Type B pancreatic cell (in vitro differentiated cells): Measurements from ENCODE around the gene BRMS1. TPM values are rescaled to one million over a fixed set of nuclear protein-coding genes. Genes with fewer than 3 reads are reported as not detected.
"Not testable (repeated sequence)": the region's sequence is repeated elsewhere in the genome, so short reads cannot be mapped to it uniquely, and the experiment has no call there.

Source experiments
- DNase-seq: peaks from one replicate; pipeline ENCODE4 v3.0.0; 2021; ENCODE audit warnings: mixed read lengths; ENCODE audit not compliant: unreplicated experiment; ENCODE audit errors: extremely low spot score
- H3K27ac Mint-ChIP-seq: 2 replicates; pipeline ENCODE4 v1.8.0; 2021; ENCODE audit warnings: mild to moderate bottlenecking, mixed read lengths
- H3K27me3 Mint-ChIP-seq: 2 replicates; pipeline ENCODE4 v1.8.0; 2021; ENCODE audit warnings: mixed read lengths
- H3K36me3 Mint-ChIP-seq: 2 replicates; pipeline ENCODE4 v1.8.0; 2021; ENCODE audit warnings: mixed read lengths
- H3K4me1 Mint-ChIP-seq: one replicate; pipeline ENCODE4 v1.8.0; 2021; ENCODE audit warnings: mixed read lengths; ENCODE audit not compliant: unreplicated experiment
- H3K4me3 Mint-ChIP-seq: 2 replicates; pipeline ENCODE4 v1.8.0; 2021; ENCODE audit warnings: mild to moderate bottlenecking, mixed read lengths
- H3K9me3 Mint-ChIP-seq: 2 replicates; pipeline ENCODE4 v1.8.0; 2021; ENCODE audit warnings: mixed read lengths
- total RNA-seq: library from RNA; stranded (reverse); gene quantifications from 2 replicates; pipeline ENCODE4 v1.2.1, GENCODE V29; 2021; ENCODE audit warnings: low replicate concordance
- TF ChIP-seq, protein P1 (sequence below): fragments of 200-600 bp; sonication (generic); conservative IDR thresholded peaks from 2 replicates; pipeline ENCODE4 v1.5.0; 2021; ENCODE audit warnings: antibody characterized with exemption, mild to moderate bottlenecking

The BRMS1 gene
- total RNA-seq, 1 donor from 2014 or later, result 35.1 TPM

DNA sequence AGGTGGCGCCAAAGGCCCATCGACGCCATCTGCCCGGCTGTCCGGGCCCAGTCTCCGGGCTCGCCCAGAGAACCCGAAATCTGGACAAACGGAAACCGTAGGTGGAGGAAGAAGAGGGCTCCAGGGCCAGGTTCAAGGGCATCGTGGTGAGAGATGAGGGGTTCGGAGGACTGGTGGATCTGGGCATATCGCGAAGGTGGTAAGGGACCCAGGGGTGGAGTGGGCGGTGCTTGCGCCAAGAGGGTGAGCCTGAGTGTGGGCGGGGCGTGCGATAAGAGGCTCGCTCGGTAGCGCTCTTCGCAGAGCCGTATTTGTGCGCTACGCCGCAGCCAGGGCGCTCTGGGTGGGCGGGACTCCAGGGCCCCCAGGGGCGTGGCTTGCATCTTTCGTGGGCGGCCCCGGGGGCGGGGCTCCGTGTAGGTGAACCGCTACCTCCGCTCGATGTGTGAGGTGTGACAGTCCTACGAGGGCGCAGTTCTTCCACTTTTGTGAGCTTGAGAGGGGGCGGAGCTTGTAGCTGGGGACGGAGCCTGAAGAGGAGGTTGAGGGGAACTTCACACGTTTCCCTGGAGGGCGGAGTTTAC, 32.8 kb downstream of the BRMS1 start:
- DNase-seq, result peak; percentile 90
- H3K27ac Mint-ChIP-seq, result peak overlapping the region; percentile 95
- peaks cover 10% of the 10 kb centered on the region for H3K4me1 Mint-ChIP-seq
- no peaks in the 10 kb centered on the region for H3K9me3 Mint-ChIP-seq
- TF ChIP-seq, protein P1, sequence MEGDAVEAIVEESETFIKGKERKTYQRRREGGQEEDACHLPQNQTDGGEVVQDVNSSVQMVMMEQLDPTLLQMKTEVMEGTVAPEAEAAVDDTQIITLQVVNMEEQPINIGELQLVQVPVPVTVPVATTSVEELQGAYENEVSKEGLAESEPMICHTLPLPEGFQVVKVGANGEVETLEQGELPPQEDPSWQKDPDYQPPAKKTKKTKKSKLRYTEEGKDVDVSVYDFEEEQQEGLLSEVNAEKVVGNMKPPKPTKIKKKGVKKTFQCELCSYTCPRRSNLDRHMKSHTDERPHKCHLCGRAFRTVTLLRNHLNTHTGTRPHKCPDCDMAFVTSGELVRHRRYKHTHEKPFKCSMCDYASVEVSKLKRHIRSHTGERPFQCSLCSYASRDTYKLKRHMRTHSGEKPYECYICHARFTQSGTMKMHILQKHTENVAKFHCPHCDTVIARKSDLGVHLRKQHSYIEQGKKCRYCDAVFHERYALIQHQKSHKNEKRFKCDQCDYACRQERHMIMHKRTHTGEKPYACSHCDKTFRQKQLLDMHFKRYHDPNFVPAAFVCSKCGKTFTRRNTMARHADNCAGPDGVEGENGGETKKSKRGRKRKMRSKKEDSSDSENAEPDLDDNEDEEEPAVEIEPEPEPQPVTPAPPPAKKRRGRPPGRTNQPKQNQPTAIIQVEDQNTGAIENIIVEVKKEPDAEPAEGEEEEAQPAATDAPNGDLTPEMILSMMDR, result peak; percentile 89
- no peaks in the 10 kb centered on the region for H3K36me3 Mint-ChIP-seq
- peaks cover 15% of the 10 kb centered on the region for H3K27me3 Mint-ChIP-seq
- H3K4me3 Mint-ChIP-seq, result peak overlapping the region; percentile 93

DNA sequence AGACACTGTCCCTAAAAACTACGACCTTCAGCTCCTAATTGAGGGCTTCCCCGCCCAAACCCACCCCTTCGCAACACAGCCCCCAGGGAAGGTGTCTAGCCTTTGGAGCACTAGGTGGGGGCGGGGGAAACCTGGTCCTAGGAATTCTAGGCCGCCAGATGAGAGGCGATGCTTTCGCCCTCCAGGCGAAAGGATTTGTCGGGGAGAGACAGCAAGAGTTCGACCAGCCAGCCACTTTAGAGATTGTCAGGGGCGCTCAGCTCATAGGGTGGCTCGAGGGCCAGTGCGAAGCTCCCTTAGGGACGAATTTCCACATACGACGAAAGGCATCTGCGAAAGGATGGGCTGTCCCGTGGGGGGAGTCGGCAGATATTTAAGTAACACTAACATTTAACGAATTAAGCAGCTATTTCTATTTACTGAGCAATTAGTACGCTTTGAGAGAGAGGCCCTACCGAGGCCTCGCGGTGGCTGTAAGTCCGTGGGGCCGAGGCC, 33.4 kb downstream of the BRMS1 start:
- Mint-ChIP-seq H3K36me3 (no peaks in the 10 kb centered on the region), H3K4me3 (peak overlapping the region; percentile 93), H3K9me3 (no peaks in the 10 kb centered on the region), H3K4me1 (peaks cover 10% of the 10 kb centered on the region), H3K27me3 (peaks cover 16% of the 10 kb centered on the region), H3K27ac (peak overlapping the region; percentile 95)
- TF ChIP-seq, protein P1, result no peak
- no peak for DNase-seq

DNA sequence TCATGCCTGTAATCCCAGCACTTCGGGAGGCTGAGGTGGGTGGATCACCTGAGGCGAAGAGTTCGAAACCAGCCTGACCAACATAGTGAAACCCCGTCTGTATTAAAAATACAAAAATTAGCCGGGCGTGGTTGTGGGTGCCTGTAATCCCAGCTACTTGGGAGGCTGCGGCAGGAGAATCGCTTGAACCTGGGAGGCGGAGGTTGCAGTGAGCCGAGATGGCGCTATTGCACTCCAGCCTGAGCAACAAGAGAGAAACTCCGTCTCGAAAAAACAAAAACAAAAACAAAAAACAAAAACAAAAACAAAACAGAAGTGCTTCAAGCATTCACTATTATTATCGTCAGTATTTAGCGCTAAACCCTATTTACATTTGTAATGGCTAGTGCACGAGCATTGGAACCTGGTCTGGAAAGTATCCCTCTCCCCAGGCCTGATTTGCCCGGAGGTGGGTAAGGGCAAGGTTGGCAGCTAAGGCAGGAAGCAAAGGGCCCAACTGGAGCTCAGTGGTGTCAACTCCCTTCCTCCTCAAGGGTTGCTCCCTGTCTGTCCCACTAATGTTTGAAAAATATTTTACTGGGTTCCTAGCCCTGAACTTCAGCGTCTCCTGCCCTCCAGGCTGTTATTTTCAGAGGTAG, 34.0 kb downstream of the BRMS1 start:
- not testable (repeated sequence) for H3K4me3 Mint-ChIP-seq, H3K27ac Mint-ChIP-seq

DNA sequence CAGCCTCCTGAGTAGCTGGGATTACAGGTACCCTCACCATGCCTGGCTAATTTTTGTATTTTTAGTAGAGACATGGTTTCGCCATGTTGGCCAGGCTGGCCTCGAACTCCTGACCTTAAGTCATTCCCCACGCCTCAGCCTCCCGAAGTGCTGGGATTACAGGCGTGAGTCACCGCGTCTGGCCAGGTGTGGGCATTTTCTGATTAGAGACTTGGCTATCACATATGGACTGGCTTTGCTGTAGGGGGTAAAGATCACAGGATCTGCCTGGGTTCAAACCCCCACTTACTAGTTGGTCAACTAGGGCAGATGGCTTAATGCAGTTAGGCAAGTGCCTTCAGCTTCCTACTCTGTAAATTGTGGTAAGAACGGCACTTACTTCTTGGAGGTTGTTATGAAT, 34.6 kb downstream of the BRMS1 start:
- DNase-seq, result no peak
- Mint-ChIP-seq H3K36me3 (no peaks in the 10 kb centered on the region), H3K27me3 (peaks cover 14% of the 10 kb centered on the region), H3K4me3 (no peak overlapping the region), H3K9me3 (no peaks in the 10 kb centered on the region), H3K27ac (no peak overlapping the region), H3K4me1 (peaks cover 3% of the 10 kb centered on the region)
- TF ChIP-seq, protein P1, result no peak

More for the DNA sequence above, 34.0 kb downstream of the BRMS1 start:
- DNase-seq, H3K36me3 Mint-ChIP-seq, H3K9me3 Mint-ChIP-seq, H3K4me1 Mint-ChIP-seq: not testable (repeated sequence)
- peaks cover 16% of the 10 kb centered on the region for H3K27me3 Mint-ChIP-seq

DNA sequence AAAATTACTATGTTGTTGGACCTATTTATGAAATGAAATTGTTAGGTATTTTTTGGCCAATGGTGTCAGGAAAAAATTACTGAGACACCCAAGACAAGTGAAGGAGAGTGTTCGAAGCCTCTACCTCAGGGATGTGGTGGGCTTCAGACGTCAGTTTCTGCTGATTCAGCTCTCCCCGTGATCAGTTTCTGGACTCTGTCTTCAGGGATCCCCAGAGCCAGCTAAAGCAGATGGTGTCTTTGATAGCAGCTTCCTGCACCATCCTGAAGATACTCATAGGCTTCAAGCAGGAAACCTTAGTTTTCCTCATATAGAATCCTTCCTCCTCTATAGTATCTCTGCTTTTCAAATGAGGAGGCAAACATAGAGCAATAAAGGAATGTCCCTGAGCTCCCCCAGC, 35.4 kb downstream of the BRMS1 start:
- TF ChIP-seq, protein P1, result no peak
- Mint-ChIP-seq H3K27me3 (peaks cover 13% of the 10 kb centered on the region), H3K9me3 (no peaks in the 10 kb centered on the region), H3K4me1 (no peaks in the 10 kb centered on the region), H3K36me3 (no peaks in the 10 kb centered on the region), H3K27ac (no peak overlapping the region), H3K4me3 (peak overlapping the region; percentile 45)
- DNase-seq, result no peak

DNA sequence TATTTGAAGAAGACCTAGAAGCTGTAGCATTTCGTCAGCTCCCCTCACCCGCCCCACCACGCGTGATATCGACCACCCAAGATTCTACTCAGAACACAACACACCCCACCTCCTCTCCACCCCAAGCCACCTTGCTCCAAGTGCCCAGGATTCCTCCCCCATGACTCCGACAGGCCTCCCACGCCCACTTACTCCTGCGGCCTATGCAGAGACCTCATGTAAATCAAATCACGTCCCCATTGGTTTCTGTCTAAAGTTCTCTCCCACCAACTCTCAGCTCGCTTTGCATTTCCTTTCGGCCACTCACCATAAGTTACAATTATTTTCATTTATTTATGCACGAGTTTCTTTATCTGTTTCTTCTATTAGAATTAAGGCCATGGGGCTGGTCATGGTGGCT, 42.2 kb downstream of the BRMS1 start:
- TF ChIP-seq, protein P1, result no peak
- Mint-ChIP-seq H3K9me3 (no peaks in the 10 kb centered on the region), H3K4me3 (no peak overlapping the region), H3K27ac (no peak overlapping the region), H3K36me3 (no peaks in the 10 kb centered on the region), H3K27me3 (peaks cover 16% of the 10 kb centered on the region), H3K4me1 (no peaks in the 10 kb centered on the region)
- no peak for DNase-seq
